T-cell (primary cell): ENCODE results near the gene HIF1A. TPM values are rescaled to one million over a fixed set of nuclear protein-coding genes. Genes with fewer than 3 reads are reported as not detected.

ENCODE experiments used
- ATAC-seq, 4 experiments: fragments of 200-7000 bp in 3 of 4; fragments of 150-1000 bp in 1 of 4; cut with Tn5 transposase; replicated peaks in 1 of 4; 1 replicate in 3 of 4; 2 replicates in 1 of 4; pipeline ENCODE4 v1.10.0; 2021; ENCODE audit warnings: moderate library complexity in 3 of 4, mild to moderate bottlenecking in 2 of 4, moderate number of reproducible peaks in 1 of 4
- CTCF ChIA-PET, 2 donors: fragments of 300-600 bp; sonication (Branson Sonifier 250); formaldehyde crosslinking; loops; one replicate each; lab custom pipeline; 2022; ENCODE audit warnings: antibody characterized with exemption in 2 of 2; lab: Charles Lee
- POLR2A ChIA-PET, 2 donors: fragments of 300-600 bp; sonication (Branson Sonifier 250); formaldehyde crosslinking; loops; one replicate each; lab custom pipeline; 2022; ENCODE audit warnings: antibody characterized with exemption in 2 of 2; lab: Charles Lee
- DNase-seq, 35 experiments: peaks; one replicate each; pipeline versions ENCODE4 v3.0.0 to v3.0.0-alpha.2; 2013 to 2023
- H3K27ac ChIP-seq: one replicate; pipeline ENCODE4 v1.5.1; 2013; ENCODE audit warnings: low read length
- H3K27me3 ChIP-seq, 2 experiments: replicated peaks in 1 of 2; 1 replicate in 1 of 2; 2 replicates in 1 of 2; pipeline versions ENCODE4 v1.6.1 to v1.7.0; 2013; ENCODE audit warnings: low read length in 1 of 2, mixed read lengths in 1 of 2; ENCODE audit not compliant: control insufficient read depth in 2 of 2, insufficient read depth in 2 of 2; ENCODE audit errors: extremely low read depth in 1 of 2
- H3K36me3 ChIP-seq, 2 donors: 1 replicate in 1 of 2; 2 replicates in 1 of 2; pipeline versions ENCODE4 v1.6.1 to v1.7.0; 2013; ENCODE audit warnings: low read length in 1 of 2; ENCODE audit not compliant: control insufficient read depth in 2 of 2, insufficient read depth in 1 of 2; ENCODE audit errors: extremely low read depth in 1 of 2
- H3K4me1 ChIP-seq, 2 experiments: 1 replicate in 1 of 2; 2 replicates in 1 of 2; pipeline versions ENCODE4 v1.6.1 to v1.7.0; 2013; ENCODE audit warnings: low read length in 2 of 2, mixed read lengths in 1 of 2; ENCODE audit not compliant: insufficient read depth in 2 of 2, control insufficient read depth in 1 of 2; ENCODE audit errors: extremely low read depth in 1 of 2
- H3K4me3 ChIP-seq, 2 donors: 1 replicate in 1 of 2; 2 replicates in 1 of 2; pipeline versions ENCODE4 v1.5.1 to v1.7.0; 2013; ENCODE audit warnings: mild to moderate bottlenecking in 2 of 2, low read length in 1 of 2, moderate library complexity in 1 of 2; ENCODE audit not compliant: control insufficient read depth in 1 of 2; ENCODE audit errors: extremely low read depth in 1 of 2
- H3K9me3 ChIP-seq: 2 replicates; pipeline ENCODE4 v1.7.0; 2013
- H3K27ac Mint-ChIP-seq, 2 donors: one replicate each; pipeline ENCODE4 v1.8.0; 2020 to 2021; ENCODE audit warnings: mild to moderate bottlenecking in 2 of 2, mixed read lengths in 2 of 2
- H3K27me3 Mint-ChIP-seq, 2 donors: one replicate each; pipeline ENCODE4 v1.8.0; 2021 to 2022; ENCODE audit warnings: mixed read lengths in 2 of 2
- H3K36me3 Mint-ChIP-seq: one replicate; pipeline ENCODE4 v1.8.0; 2021; ENCODE audit warnings: mixed read lengths
- H3K4me1 Mint-ChIP-seq, 3 donors: one replicate each; pipeline ENCODE4 v1.8.0; 2020 to 2022; ENCODE audit warnings: mixed read lengths in 3 of 3, mild to moderate bottlenecking in 1 of 3
- H3K4me3 Mint-ChIP-seq, 3 donors: one replicate each; pipeline ENCODE4 v1.8.0; 2020 to 2022; ENCODE audit warnings: mild to moderate bottlenecking in 3 of 3, mixed read lengths in 3 of 3, moderate library complexity in 3 of 3
- H3K9me3 Mint-ChIP-seq, 3 donors: one replicate each; pipeline ENCODE4 v1.8.0; 2020 to 2022; ENCODE audit warnings: mixed read lengths in 3 of 3
- WGBS: methylation state at CpG from one replicate; pipeline ENCODE4 v1.1.5; 2013; ENCODE audit warnings: missing lambda C conversion rate; ENCODE audit not compliant: insufficient coverage; 5-methylcytosine and 5-hydroxymethylcytosine counted together
- total RNA-seq, 35 experiments: library from RNA in 6 of 35; stranded (reverse) in 6 of 35; fragments of 120-200 nt in 1 of 35; gene quantifications; one replicate each; pipeline versions ENCODE4 v1.2.1 to v1.2.4 and lab custom pipeline; 2013 to 2026

HIF1A gene
- total RNA-seq, 5 donors from 2014 or later (not counting 1 experiment from before 2014, with no cell fraction given) = 80.2 to 200 (median 87.8) TPM

DNA sequence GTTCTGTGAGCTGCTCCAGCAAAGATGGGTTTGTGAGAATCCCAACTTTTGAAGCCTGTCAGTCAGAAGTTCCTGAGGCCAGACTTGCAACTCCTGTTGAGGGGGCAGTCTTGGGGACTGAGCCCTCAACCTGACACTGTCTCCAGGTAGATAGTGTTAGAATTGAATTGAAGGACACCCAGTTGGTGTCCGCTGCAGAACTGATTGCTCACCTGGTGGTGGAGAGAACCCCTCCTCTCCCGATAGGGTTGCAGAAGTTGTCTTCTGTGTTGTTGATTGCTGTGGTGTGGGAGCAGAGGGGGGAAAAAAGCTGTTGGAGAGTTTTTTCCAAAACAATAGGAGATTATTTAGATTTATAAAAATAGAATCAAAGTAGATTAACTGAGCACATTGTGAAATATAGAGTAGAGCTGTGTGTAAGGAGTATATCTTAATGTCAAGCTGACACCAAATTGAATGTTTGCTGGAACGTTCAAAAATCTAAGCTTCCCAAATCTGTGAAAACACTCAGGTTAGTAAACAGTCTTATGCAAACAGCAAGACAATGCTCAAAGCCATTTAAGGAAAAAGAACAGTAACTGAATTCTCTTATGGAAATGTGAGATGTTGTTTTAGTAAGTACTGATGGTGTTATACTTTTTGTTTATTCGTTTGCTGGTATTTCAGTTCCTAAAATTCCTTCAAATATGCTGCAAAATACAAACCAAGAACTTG lies 18.6 kb downstream of the HIF1A start:
- POLR2A ChIA-PET = interaction anchor here (0.6 to 1.0 kb wide), 3 partner anchors 16 to 27 kb away, joined by 4 read pairs; no protein-coding TSS in a partner anchor
- peak overlapping the region in 1 of 3 donors; percentile 60 for H3K4me3 Mint-ChIP-seq
- Histone ChIP-seq H3K36me3 (no peaks in the 10 kb centered on the region), H3K4me3 (no peak overlapping the region), H3K27me3 (no peaks in the 10 kb centered on the region), H3K27ac (no peak overlapping the region), H3K9me3 (no peaks in the 10 kb centered on the region), H3K4me1 (peaks cover 32 to 69% of the 10 kb centered on the region in 2 experiments)
- no peaks in the 10 kb centered on the region for H3K36me3 Mint-ChIP-seq
- H3K27ac Mint-ChIP-seq = peak overlapping the region; percentile 67 to 71
- DNase-seq = no peak
- WGBS = no CpG with 5 or more reads among the region's 4 CpGs
- peaks cover 93 to 98% (median 97%) of the 10 kb centered on the region in 3 donors for H3K4me1 Mint-ChIP-seq
- no peak for ATAC-seq
- CTCF ChIA-PET = interaction anchor here in 1 of 2 donors (0.5 to 1.7 kb wide), 2 partner anchors 10 to 682 kb away, joined by 3 to 7 read pairs; no protein-coding TSS in a partner anchor
- no peaks in the 10 kb centered on the region for H3K27me3 Mint-ChIP-seq
- no peaks in the 10 kb centered on the region for H3K9me3 Mint-ChIP-seq

GRCh38 chr14:61716956-61717355 lies 21.6 kb downstream of the HIF1A start:
- no peak for DNase-seq
- Mint-ChIP-seq H3K4me3 (no peak overlapping the region), H3K9me3 (no peaks in the 10 kb centered on the region), H3K27me3 (no peaks in the 10 kb centered on the region), H3K4me1 (peaks cover 86 to 93% (median 92%) of the 10 kb centered on the region in 3 donors), H3K27ac (peak overlapping the region; percentile 79), H3K36me3 (peaks cover 5% of the 10 kb centered on the region)
- ATAC-seq = no peak
- ChIA-PET CTCF (interaction anchor here in 1 of 2 donors (0.6 to 2.3 kb wide), 5 partner anchors 9 to 427 kb away, joined by 3 to 7 read pairs (median 3); no protein-coding TSS in a partner anchor), POLR2A (interaction anchor here (0.6 to 1.2 kb wide), 6 partner anchors 10 to 362 kb away, joined by 3 to 4 read pairs (median 4); no protein-coding TSS in a partner anchor)
- no peak overlapping the region for H3K4me3 ChIP-seq
- no peaks in the 10 kb centered on the region for H3K27me3 ChIP-seq
- H3K4me1 ChIP-seq = peaks cover 30 to 71% of the 10 kb centered on the region in 2 experiments
- peaks cover 0 to 2% of the 10 kb centered on the region in 2 donors for H3K36me3 ChIP-seq
- no peaks in the 10 kb centered on the region for H3K9me3 ChIP-seq
- H3K27ac ChIP-seq = no peak overlapping the region
- no CpG with 5 or more reads among the region's 1 CpG for WGBS

DNA sequence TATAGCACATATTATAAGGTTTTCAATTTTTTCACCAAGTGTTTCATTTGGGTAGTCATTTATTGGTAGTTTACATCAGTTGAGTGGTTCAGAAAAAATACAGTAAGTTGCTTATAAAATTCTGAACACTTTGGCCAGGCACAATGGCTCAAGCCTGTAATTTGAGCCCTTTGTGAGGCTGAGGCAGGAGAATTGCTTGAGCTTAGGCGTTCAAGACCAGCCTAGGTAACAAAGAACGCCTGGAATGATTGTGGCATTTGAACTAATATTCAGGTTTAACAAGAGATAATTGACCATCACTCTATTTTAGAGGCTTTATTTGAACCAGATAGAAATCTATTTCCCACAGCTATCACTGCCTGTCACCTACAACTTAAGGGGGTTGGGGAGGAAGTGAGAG lies 22.7 kb downstream of the HIF1A start:
- ATAC-seq (no peak), DNase-seq (no peak)
- H3K36me3 Mint-ChIP-seq = peaks cover 8% of the 10 kb centered on the region
- H3K27ac Mint-ChIP-seq = peak overlapping the region; percentile 79
- Histone ChIP-seq H3K36me3 (peaks cover 0 to 8% of the 10 kb centered on the region in 2 donors), H3K4me3 (no peak overlapping the region), H3K27me3 (no peaks in the 10 kb centered on the region), H3K4me1 (peaks cover 26 to 60% of the 10 kb centered on the region in 2 experiments), H3K27ac (no peak overlapping the region), H3K9me3 (no peaks in the 10 kb centered on the region)
- no peaks in the 10 kb centered on the region for H3K27me3 Mint-ChIP-seq
- no peaks in the 10 kb centered on the region for H3K9me3 Mint-ChIP-seq
- H3K4me1 Mint-ChIP-seq = peaks cover 82 to 83% (median 82%) of the 10 kb centered on the region in 3 donors
- no peak overlapping the region for H3K4me3 Mint-ChIP-seq
- no CpG with 5 or more reads among the region's 2 CpGs for WGBS
- ChIA-PET POLR2A (interaction anchor here in 1 of 2 donors (0.6 to 0.7 kb wide), 2 partner anchors 22 to 193 kb away, joined by 4 to 5 read pairs; no protein-coding TSS in a partner anchor), CTCF (interaction anchor here in 1 of 2 donors (0.5 kb wide), 1 partner anchor 16 kb away, joined by 3 read pairs; no protein-coding TSS in a partner anchor)

GRCh38 chr14:61719344-61720293 lies 24.3 kb downstream of the HIF1A start:
- H3K4me1 ChIP-seq = peaks cover 22 to 47% of the 10 kb centered on the region in 2 experiments
- WGBS = no CpG with 5 or more reads among the region's 5 CpGs
- H3K4me1 Mint-ChIP-seq = peaks cover 75 to 80% (median 78%) of the 10 kb centered on the region in 3 donors
- peak overlapping the region in 1 of 2 donors; percentile 15 for H3K4me3 ChIP-seq
- H3K27ac Mint-ChIP-seq = peak overlapping the region; percentile 66 to 79
- H3K36me3 ChIP-seq = peaks cover 0 to 21% of the 10 kb centered on the region in 2 donors
- ChIA-PET POLR2A (interaction anchor here (0.6 to 1.8 kb wide), 11 partner anchors 8 to 438 kb away, joined by 3 to 8 read pairs (median 4); partner anchors contain the start of genes HIF1A (in 1 of the 2) and SNAPC1 (in 1 of the 2)), CTCF (interaction anchor here (0.6 to 2.2 kb wide), 13 partner anchors 8 to 965 kb away, joined by 3 to 11 read pairs (median 4); partner anchors contain the start of gene HIF1A (in 1 of the 2))
- ATAC-seq (peak; percentile 70 to 84 (median 75)), DNase-seq (peak in 3 of 35 experiments; percentile 2 to 57 (median 26))
- H3K27me3 ChIP-seq = no peaks in the 10 kb centered on the region
- no peaks in the 10 kb centered on the region for H3K9me3 Mint-ChIP-seq
- no peaks in the 10 kb centered on the region for H3K27me3 Mint-ChIP-seq
- H3K9me3 ChIP-seq = no peaks in the 10 kb centered on the region
- peaks cover 17% of the 10 kb centered on the region for H3K36me3 Mint-ChIP-seq
- peak overlapping the region; percentile 35 to 54 (median 52) for H3K4me3 Mint-ChIP-seq
- H3K27ac ChIP-seq = peak overlapping the region; percentile 37

- H3K4me1 ChIP-seq = peaks cover 20 to 45% of the 10 kb centered on the region in 2 experiments
- H3K27me3 ChIP-seq = no peaks in the 10 kb centered on the region
- no peaks in the 10 kb centered on the region for H3K9me3 ChIP-seq
- H3K36me3 Mint-ChIP-seq = peaks cover 22% of the 10 kb centered on the region
- peaks cover 0 to 26% of the 10 kb centered on the region in 2 donors for H3K36me3 ChIP-seq
- H3K27ac Mint-ChIP-seq = peak overlapping the region; percentile 66 to 79
- CTCF ChIA-PET = interaction anchor here (0.6 to 2.2 kb wide), 10 partner anchors 8 to 966 kb away, joined by 3 to 11 read pairs (median 4); partner anchors contain the start of gene HIF1A (in 1 of the 2)
- POLR2A ChIA-PET = interaction anchor here (0.5 to 1.8 kb wide), 8 partner anchors 9 to 438 kb away, joined by 3 to 8 read pairs (median 4); partner anchors contain the start of gene SNAPC1 (in 1 of the 2)
- H3K4me1 Mint-ChIP-seq = peaks cover 73 to 78% (median 77%) of the 10 kb centered on the region in 3 donors
- peak overlapping the region; percentile 35 to 54 (median 52) for H3K4me3 Mint-ChIP-seq
- H3K9me3 Mint-ChIP-seq = no peaks in the 10 kb centered on the region
- no peaks in the 10 kb centered on the region for H3K27me3 Mint-ChIP-seq
- no CpG with 5 or more reads among the region's 9 CpGs for WGBS
- peak in 1 of 35 experiments; percentile 37 for DNase-seq
- peak overlapping the region; percentile 37 for H3K27ac ChIP-seq
- H3K4me3 ChIP-seq = no peak overlapping the region
- peak in 2 of 4 experiments; percentile 50 to 51 for ATAC-seq
Measured at GRCh38 chr14:61720294-61720661, 25.0 kb downstream of the HIF1A start.
